Lung (tissue), 12 donors: ENCODE results near the gene ATG4B. TPM values are rescaled to one million over a fixed set of nuclear protein-coding genes. Genes with fewer than 3 reads are reported as not detected.

ENCODE experiments used
- ATAC-seq: fragments of 200-7000 bp; cut with Tn5 transposase; one replicate; pipeline ENCODE4 v1.9.1; 2020; ENCODE audit warnings: moderate number of reproducible peaks; ENCODE audit not compliant: insufficient read depth, low FRiP score
- DNase-seq, 3 donors: peaks; one replicate each; pipeline ENCODE4 v3.0.0-alpha.2; 2013 to 2017
- H3K27ac ChIP-seq, 2 donors: one replicate each; pipeline ENCODE4 v1.5.1; 2013; ENCODE audit warnings: mild to moderate bottlenecking in 2 of 2, moderate library complexity in 2 of 2, control low read depth in 1 of 2, inconsistent platforms in 1 of 2, low read depth in 1 of 2, low read length in 1 of 2
- H3K27me3 ChIP-seq, 3 donors: one replicate each; pipeline ENCODE4 v1.5.1; 2013; ENCODE audit warnings: low read length in 2 of 3; ENCODE audit not compliant: control insufficient read depth in 3 of 3, insufficient read depth in 3 of 3
- H3K36me3 ChIP-seq, 4 donors: one replicate each; pipeline ENCODE4 v1.5.1; 2013; ENCODE audit warnings: low read length in 4 of 4, mild to moderate bottlenecking in 1 of 4, moderate library complexity in 1 of 4; ENCODE audit not compliant: control insufficient read depth in 4 of 4, insufficient read depth in 4 of 4
- H3K4me1 ChIP-seq, 5 donors: one replicate each; pipeline ENCODE4 v1.5.1; 2013; ENCODE audit warnings: low read length in 5 of 5, mild to moderate bottlenecking in 2 of 5, moderate library complexity in 1 of 5; ENCODE audit not compliant: control insufficient read depth in 5 of 5, insufficient read depth in 5 of 5
- H3K4me3 ChIP-seq: one replicate; pipeline ENCODE4 v1.5.1; 2013; ENCODE audit warnings: mild to moderate bottlenecking, control low read depth, moderate library complexity
- H3K9ac ChIP-seq, 2 donors: one replicate each; pipeline ENCODE4 v1.5.1; 2013; ENCODE audit warnings: low read length in 2 of 2, control low read depth in 1 of 2; ENCODE audit not compliant: insufficient read depth in 1 of 2
- H3K9me3 ChIP-seq, 4 donors: one replicate each; pipeline ENCODE4 v1.5.1; 2013; ENCODE audit warnings: low read length in 3 of 4, mild to moderate bottlenecking in 1 of 4, moderate library complexity in 1 of 4; ENCODE audit not compliant: control insufficient read depth in 4 of 4, insufficient read depth in 3 of 4
- CTCF ChIP-seq: IDR thresholded peaks from 2 replicates; pipeline ENCODE4 v1.5.1; 2012; ENCODE audit warnings: mild to moderate bottlenecking; ENCODE audit errors: control extremely low read depth, extremely low read depth
- WGBS, 2 donors: extraction: QIAGEN DNeasy Blood & Tissue Kit; methylation state at CpG; one replicate each; pipeline ENCODE4 v1.1.7; 2013; 5-methylcytosine and 5-hydroxymethylcytosine counted together
- polyA plus RNA-seq, 2 donors: library from polyadenylated mRNA; stranded (reverse); fragments of 200-250 nt; gene quantifications; one replicate each; pipeline ENCODE4 v1.2.1, GENCODE V29; 2013
- total RNA-seq, 2 donors: library from RNA; depleted of rRNA in 1 of 2; stranded (reverse); fragments of >200 nt in 1 of 2; gene quantifications; one replicate each; pipeline ENCODE4 v1.2.1, GENCODE V29; 2014 to 2021
- donor health status: control.
- donor health status: control.
- donor health status: Bipolar disorder and iron deficiency.
- donor health status: healthy.
- donor health status: DM: yes; HTN: yes; CAD: no.

Gene ATG4B
- total and polyA plus RNA-seq, 4 donors: 45.1 to 74.9 (median 62.0) TPM

GRCh38 chr2:241597561-241597960 is 39.9 kb upstream of the ATG4B start:
- no peaks in the 10 kb centered on the region for H3K9me3 ChIP-seq
- peaks cover 4 to 18% (median 16%) of the 10 kb centered on the region in 4 donors for H3K36me3 ChIP-seq
- ATAC-seq (no peak), DNase-seq (no peak)
- no peak for TF ChIP-seq CTCF
- H3K27ac ChIP-seq: no peak overlapping the region
- 96 to 98% methylated on average over 6 of the region's 6 CpGs for WGBS, 2 donors
- H3K27me3 ChIP-seq: no peaks in the 10 kb centered on the region
- H3K4me3 ChIP-seq: no peak overlapping the region
- no peaks in the 10 kb centered on the region for H3K4me1 ChIP-seq
- no peak overlapping the region for H3K9ac ChIP-seq

- H3K4me3 ChIP-seq: no peak overlapping the region
- no peak overlapping the region for H3K9ac ChIP-seq
- H3K36me3 ChIP-seq: peaks cover 4 to 22% (median 19%) of the 10 kb centered on the region in 4 donors
- no peak for TF ChIP-seq CTCF
- DNase-seq: no peak
- no peaks in the 10 kb centered on the region for H3K4me1 ChIP-seq
- 81 to 96% methylated on average over 5 of the region's 5 CpGs for WGBS, 2 donors
- ATAC-seq: no peak
- no peaks in the 10 kb centered on the region for H3K27me3 ChIP-seq
- H3K27ac ChIP-seq: no peak overlapping the region
- no peaks in the 10 kb centered on the region for H3K9me3 ChIP-seq
Measured at GRCh38 chr2:241598061-241598460, 39.4 kb upstream of the ATG4B start.

GRCh38 chr2:241598487-241598886 is 39.0 kb upstream of the ATG4B start:
- 75 to 85% methylated on average over 1 of the region's 1 CpG for WGBS, 2 donors
- Histone ChIP-seq H3K4me1 (no peaks in the 10 kb centered on the region), H3K9ac (no peak overlapping the region), H3K9me3 (no peaks in the 10 kb centered on the region), H3K36me3 (peaks cover 4 to 21% (median 18%) of the 10 kb centered on the region in 4 donors), H3K27ac (no peak overlapping the region), H3K4me3 (no peak overlapping the region), H3K27me3 (no peaks in the 10 kb centered on the region)
- TF ChIP-seq CTCF: no peak
- ATAC-seq: no peak
- no peak for DNase-seq

- no peak for TF ChIP-seq CTCF
- ATAC-seq (no peak), DNase-seq (no peak)
- Histone ChIP-seq H3K27me3 (no peaks in the 10 kb centered on the region), H3K9me3 (no peaks in the 10 kb centered on the region), H3K27ac (no peak overlapping the region), H3K4me3 (no peak overlapping the region), H3K9ac (no peak overlapping the region), H3K4me1 (no peaks in the 10 kb centered on the region), H3K36me3 (peaks cover 0 to 24% (median 16%) of the 10 kb centered on the region in 4 donors)
- 87 to 90% methylated on average over 6 of the region's 6 CpGs for WGBS, 2 donors
Measured at GRCh38 chr2:241599615-241600014, 37.9 kb upstream of the ATG4B start.
